ENCODE measurements around the gene HORMAD1. TPM values are rescaled to one million over a fixed set of nuclear protein-coding genes. Genes with fewer than 3 reads are reported as not detected.
"Not testable (repeated sequence)": the region's sequence is repeated elsewhere in the genome, so short reads cannot be mapped to it uniquely, and the experiment has no call there.

The HORMAD1 gene
- total RNA-seq, 4 donors from 2014 or later = 0.39 to 8.7 (median 2.5) TPM

DNA sequence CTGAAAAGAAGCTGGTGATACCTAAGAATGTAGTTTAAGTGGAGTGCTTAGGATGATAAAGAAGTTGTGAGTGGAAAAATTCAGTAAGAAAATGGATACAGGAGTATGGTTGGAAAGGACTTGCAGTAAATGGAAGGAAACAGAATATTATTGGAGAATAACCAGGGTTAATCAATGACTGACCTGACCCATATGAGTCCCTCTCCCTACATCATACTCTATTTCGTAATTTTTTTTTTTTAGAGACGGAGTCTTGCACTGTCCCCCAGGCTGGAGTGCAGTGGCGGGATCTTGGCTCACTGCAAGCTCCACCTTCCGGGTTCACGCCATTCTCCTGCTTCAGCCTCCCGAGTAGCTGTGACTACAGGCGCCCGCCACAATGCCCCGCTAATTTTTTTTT, 57.9 kb downstream of the HORMAD1 start:
- WGBS, 2 donors = 95 to 97% methylated on average over 9 of the region's 9 CpGs
- Histone ChIP-seq H3K27ac (no peak overlapping the region), H3K36me3 (peaks cover 0 to 58% (median 2%) of the 10 kb centered on the region in 3 donors)

DNA sequence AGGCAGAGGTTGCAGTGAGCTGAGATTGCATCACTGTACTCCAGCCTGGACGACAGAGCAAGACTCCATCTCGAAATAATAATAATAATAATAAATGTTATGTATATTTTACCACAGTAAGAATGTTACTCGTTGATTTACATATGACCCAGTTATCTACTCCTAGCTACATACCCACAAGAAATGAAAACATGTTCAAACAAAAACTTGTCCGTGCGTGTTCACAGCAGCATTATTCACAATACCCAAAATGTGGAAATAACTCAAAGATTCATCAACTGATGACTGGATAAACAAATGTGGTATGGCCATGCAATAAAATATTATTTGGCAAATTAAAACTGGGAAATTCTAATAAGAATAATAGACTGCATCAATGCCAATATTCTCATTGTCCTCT, 59.5 kb downstream of the HORMAD1 start:
- Histone ChIP-seq H3K4me1 (peaks cover 0 to 6% (median 0%) of the 10 kb centered on the region in 4 donors), H3K9me3 (no peaks in the 10 kb centered on the region), H3K27me3 (no peaks in the 10 kb centered on the region), H3K36me3 (peaks cover 0 to 68% (median 2%) of the 10 kb centered on the region in 3 donors), H3K4me3 (no peak overlapping the region), H3K27ac (no peak overlapping the region)
- TF ChIP-seq, protein P1, sequence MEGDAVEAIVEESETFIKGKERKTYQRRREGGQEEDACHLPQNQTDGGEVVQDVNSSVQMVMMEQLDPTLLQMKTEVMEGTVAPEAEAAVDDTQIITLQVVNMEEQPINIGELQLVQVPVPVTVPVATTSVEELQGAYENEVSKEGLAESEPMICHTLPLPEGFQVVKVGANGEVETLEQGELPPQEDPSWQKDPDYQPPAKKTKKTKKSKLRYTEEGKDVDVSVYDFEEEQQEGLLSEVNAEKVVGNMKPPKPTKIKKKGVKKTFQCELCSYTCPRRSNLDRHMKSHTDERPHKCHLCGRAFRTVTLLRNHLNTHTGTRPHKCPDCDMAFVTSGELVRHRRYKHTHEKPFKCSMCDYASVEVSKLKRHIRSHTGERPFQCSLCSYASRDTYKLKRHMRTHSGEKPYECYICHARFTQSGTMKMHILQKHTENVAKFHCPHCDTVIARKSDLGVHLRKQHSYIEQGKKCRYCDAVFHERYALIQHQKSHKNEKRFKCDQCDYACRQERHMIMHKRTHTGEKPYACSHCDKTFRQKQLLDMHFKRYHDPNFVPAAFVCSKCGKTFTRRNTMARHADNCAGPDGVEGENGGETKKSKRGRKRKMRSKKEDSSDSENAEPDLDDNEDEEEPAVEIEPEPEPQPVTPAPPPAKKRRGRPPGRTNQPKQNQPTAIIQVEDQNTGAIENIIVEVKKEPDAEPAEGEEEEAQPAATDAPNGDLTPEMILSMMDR (IDR thresholded peaks at IDR 0.05) = no peak
- TF ChIP-seq POLR2A (IDR thresholded peaks at IDR 0.05) (no peak), EP300 (IDR thresholded peaks at IDR 0.05) (no peak)
- DNase-seq (ENCODE audit: low spot score in 2 of 2) = no peak
- 93 to 97% methylated on average over 5 of the region's 5 CpGs for WGBS, 2 donors

More for the DNA sequence above, 57.9 kb downstream of the HORMAD1 start:
- no peak for TF ChIP-seq EP300 (IDR thresholded peaks at IDR 0.05)
- TF ChIP-seq, protein P1 (IDR thresholded peaks at IDR 0.05) = no peak
- TF ChIP-seq POLR2A (IDR thresholded peaks at IDR 0.05) = no peak
- Histone ChIP-seq H3K4me3 (no peak overlapping the region), H3K27me3 (no peaks in the 10 kb centered on the region), H3K4me1 (peaks cover 0 to 9% (median 0%) of the 10 kb centered on the region in 4 donors), H3K9me3 (no peaks in the 10 kb centered on the region)
- no peak for DNase-seq (ENCODE audit: low spot score in 2 of 2)

DNA sequence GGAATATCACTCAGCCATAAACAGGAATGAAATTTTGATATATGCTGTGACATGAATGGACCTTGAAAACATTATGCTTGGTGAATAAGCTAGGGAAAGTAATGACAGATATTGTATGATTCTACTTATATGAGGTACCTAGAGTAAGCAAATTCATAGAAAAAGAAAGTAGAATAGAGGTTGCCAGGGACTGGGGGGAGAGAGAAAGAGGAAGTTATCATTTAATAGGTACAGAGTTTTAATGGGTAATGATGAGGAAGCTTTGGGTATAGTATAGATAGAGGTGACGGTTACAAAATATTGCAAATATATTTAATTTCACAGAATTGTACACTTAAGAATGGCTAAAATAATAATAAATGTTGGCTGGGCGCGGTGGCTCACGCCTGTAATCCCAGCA, 60.1 kb downstream of the HORMAD1 start:
- DNase-seq (ENCODE audit: low spot score in 2 of 2) = no peak
- Histone ChIP-seq H3K4me1 (peaks cover 0 to under 1% (median 0%) of the 10 kb centered on the region in 4 donors), H3K9me3 (no peaks in the 10 kb centered on the region), H3K36me3 (peaks cover 0 to 68% (median 2%) of the 10 kb centered on the region in 3 donors), H3K27ac (no peak overlapping the region), H3K27me3 (no peaks in the 10 kb centered on the region), H3K4me3 (no peak overlapping the region)
- no peak for TF ChIP-seq POLR2A (IDR thresholded peaks at IDR 0.05)
- TF ChIP-seq, protein P1 (IDR thresholded peaks at IDR 0.05) = no peak
- TF ChIP-seq EP300 (IDR thresholded peaks at IDR 0.05) = no peak
- 85 to 86% methylated on average over 4 of the region's 4 CpGs for WGBS, 2 donors

DNA sequence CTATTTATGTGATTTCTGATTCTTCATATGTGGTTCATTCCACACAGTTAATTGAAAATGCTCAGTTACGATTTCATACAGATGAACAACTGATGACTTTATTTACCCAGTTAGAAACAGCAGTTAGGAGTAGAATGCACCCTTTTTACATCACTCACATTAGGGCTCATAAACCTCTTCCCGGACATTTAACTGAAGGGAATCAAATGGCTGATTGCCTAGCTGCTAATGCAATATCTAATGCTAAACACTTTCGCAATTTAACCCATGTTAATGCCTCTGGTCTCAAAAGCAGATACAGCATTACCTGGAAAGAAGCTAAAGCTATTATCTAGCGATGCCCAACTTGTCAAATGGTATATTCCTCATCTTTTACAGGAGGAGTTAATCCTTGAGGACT, 63.6 kb downstream of the HORMAD1 start:
- not testable (repeated sequence) for DNase-seq (ENCODE audit: low spot score in 2 of 2); H3K27me3 ChIP-seq; H3K4me3 ChIP-seq; H3K9me3 ChIP-seq; H3K4me1 ChIP-seq; H3K27ac ChIP-seq
- 78 to 80% methylated on average over 4 of the region's 4 CpGs for WGBS, 2 donors
- H3K36me3 ChIP-seq = peaks cover 0 to 60% (median 2%) of the 10 kb centered on the region in 3 donors

DNA sequence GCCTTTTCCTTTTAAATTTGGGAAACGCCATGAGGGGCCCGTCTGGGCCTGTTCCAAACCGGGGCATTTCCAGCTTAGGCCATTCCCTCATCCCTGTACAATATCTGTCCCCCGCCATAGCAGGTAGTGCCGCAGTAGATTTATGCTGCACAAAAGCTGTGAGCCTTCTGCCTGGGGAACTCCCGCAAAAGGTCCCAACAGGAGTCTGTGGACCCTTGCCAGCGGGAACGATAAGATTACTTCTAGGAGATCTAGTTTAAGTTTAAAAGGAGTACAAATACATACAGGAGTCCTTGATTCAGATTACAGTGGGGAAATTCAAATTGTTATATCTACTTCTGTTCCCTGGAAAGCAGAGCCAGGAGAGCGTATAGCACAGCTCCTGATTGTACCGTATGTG, 66.1 kb downstream of the HORMAD1 start:
- H3K36me3 ChIP-seq = peaks cover 0 to 41% (median 0%) of the 10 kb centered on the region in 3 donors
- not testable (repeated sequence) for DNase-seq (ENCODE audit: low spot score in 2 of 2); H3K27ac ChIP-seq; H3K9me3 ChIP-seq; H3K27me3 ChIP-seq; H3K4me1 ChIP-seq; H3K4me3 ChIP-seq
- WGBS, 2 donors = 92 to 94% methylated on average over 10 of the region's 10 CpGs

DNA sequence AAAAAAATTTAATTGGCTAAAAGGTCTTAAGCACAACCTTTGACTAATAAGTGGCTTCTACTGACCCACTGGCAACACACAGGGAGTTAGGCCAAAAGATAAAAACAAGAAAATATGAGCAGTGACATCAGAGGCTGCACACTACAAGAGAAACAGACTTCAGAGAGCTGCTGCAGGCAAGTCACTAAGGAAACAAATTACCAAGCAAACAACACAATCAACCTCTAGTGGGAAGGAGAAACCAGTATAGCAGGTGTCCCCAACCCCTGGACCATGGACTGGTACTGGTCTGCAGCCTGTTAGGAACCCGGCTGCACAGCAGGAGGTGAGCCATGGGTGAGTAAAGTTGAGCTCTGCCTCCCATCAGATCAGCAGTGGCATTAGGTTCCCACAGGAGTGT, 70.5 kb downstream of the HORMAD1 start:
- Histone ChIP-seq H3K27ac (no peak overlapping the region), H3K36me3 (peaks cover 3 to 48% (median 10%) of the 10 kb centered on the region in 3 donors)
- TF ChIP-seq, protein P1 (IDR thresholded peaks at IDR 0.05) = no peak
- TF ChIP-seq POLR2A (IDR thresholded peaks at IDR 0.05) (no peak), EP300 (IDR thresholded peaks at IDR 0.05) (no peak)

More for the DNA sequence above, 70.5 kb downstream of the HORMAD1 start:
- H3K4me3 ChIP-seq = no peak overlapping the region
- no peaks in the 10 kb centered on the region for H3K9me3 ChIP-seq
- H3K27me3 ChIP-seq = no peaks in the 10 kb centered on the region
- 92% methylated on average over 1 of the region's 1 CpG for WGBS, 2 donors
- DNase-seq (ENCODE audit: low spot score in 2 of 2) = no peak
- no peaks in the 10 kb centered on the region for H3K4me1 ChIP-seq

All from tibial nerve (tissue), 4 donors.